Inflammatory macrophage treated with lipopolysaccharide for 4 hours (primary cell): ENCODE data around the gene SLC52A3.
"Not testable (repeated sequence)": the region's sequence is repeated elsewhere in the genome, so short reads cannot be mapped to it uniquely, and the experiment has no call there.

Experiments used
- DNase-seq: peaks from one replicate; pipeline ENCODE4 v3.0.0-alpha.2; 2020

Gene SLC52A3

GRCh38 chr20:768426-768978, at the start of gene SLC52A3:
SLC52A3 (minus strand) TSS chr20:768500; CDS start chr20:765774, 2,726 bp downstream.
- no peak for DNase-seq

GRCh38 chr20:815914-816606, 47.8 kb upstream of the SLC52A3 start:
- peak; percentile 57 for DNase-seq

GRCh38 chr20:815226-815625, 46.9 kb upstream of the SLC52A3 start:
- no peak for DNase-seq

GRCh38 chr20:813390-813789, 45.1 kb upstream of the SLC52A3 start:
- DNase-seq = no peak

- DNase-seq = not testable (repeated sequence)
Observed at GRCh38 chr20:812435-812814, 44.1 kb upstream of the SLC52A3 start.

- not testable (repeated sequence) for DNase-seq
Observed at GRCh38 chr20:811776-812434, 43.6 kb upstream of the SLC52A3 start.

GRCh38 chr20:805713-806112, 37.4 kb upstream of the SLC52A3 start:
- no peak for DNase-seq

- DNase-seq = no peak
Observed at GRCh38 chr20:801678-802077, 33.4 kb upstream of the SLC52A3 start.

GRCh38 chr20:800026-800425, 31.7 kb upstream of the SLC52A3 start:
- not testable (repeated sequence) for DNase-seq

- not testable (repeated sequence) for DNase-seq
Observed at GRCh38 chr20:798746-799145, 30.4 kb upstream of the SLC52A3 start.

GRCh38 chr20:796921-797320, 28.6 kb upstream of the SLC52A3 start:
- no peak for DNase-seq

GRCh38 chr20:792248-792647, 23.9 kb upstream of the SLC52A3 start:
- no peak for DNase-seq

GRCh38 chr20:791056-791455, 22.8 kb upstream of the SLC52A3 start:
- DNase-seq = no peak

GRCh38 chr20:787825-788224, 19.5 kb upstream of the SLC52A3 start:
- no peak for DNase-seq

- DNase-seq = no peak
Observed at GRCh38 chr20:779771-780170, 11.5 kb upstream of the SLC52A3 start.

GRCh38 chr20:776165-776564, 7.9 kb upstream of the SLC52A3 start:
- DNase-seq = no peak

- DNase-seq = no peak
Observed at GRCh38 chr20:775679-776135, 7.4 kb upstream of the SLC52A3 start.

- no peak for DNase-seq
Observed at GRCh38 chr20:774660-775057, 6.4 kb upstream of the SLC52A3 start.

- no peak for DNase-seq
Observed at GRCh38 chr20:774016-774659, 5.8 kb upstream of the SLC52A3 start.

- no peak for DNase-seq
Observed at GRCh38 chr20:772806-773205, 4.5 kb upstream of the SLC52A3 start.

GRCh38 chr20:771741-772464, 3.6 kb upstream of the SLC52A3 start:
- DNase-seq = no peak

- DNase-seq = no peak
Observed at GRCh38 chr20:770691-771090, 2.4 kb upstream of the SLC52A3 start.

- DNase-seq = no peak
Observed at GRCh38 chr20:766906-767305, 1.4 kb downstream of the SLC52A3 start.
